ENCODE measurements around the gene ESRRA. TPM values are rescaled to one million over a fixed set of nuclear protein-coding genes. Genes with fewer than 3 reads are reported as not detected.
A peak's percentile ranks its signal among the peaks of the same experiment; 100 is the strongest.

The ESRRA gene
- total RNA-seq, 2 donors from 2014 or later = 33.4 to 46.0 TPM

DNA sequence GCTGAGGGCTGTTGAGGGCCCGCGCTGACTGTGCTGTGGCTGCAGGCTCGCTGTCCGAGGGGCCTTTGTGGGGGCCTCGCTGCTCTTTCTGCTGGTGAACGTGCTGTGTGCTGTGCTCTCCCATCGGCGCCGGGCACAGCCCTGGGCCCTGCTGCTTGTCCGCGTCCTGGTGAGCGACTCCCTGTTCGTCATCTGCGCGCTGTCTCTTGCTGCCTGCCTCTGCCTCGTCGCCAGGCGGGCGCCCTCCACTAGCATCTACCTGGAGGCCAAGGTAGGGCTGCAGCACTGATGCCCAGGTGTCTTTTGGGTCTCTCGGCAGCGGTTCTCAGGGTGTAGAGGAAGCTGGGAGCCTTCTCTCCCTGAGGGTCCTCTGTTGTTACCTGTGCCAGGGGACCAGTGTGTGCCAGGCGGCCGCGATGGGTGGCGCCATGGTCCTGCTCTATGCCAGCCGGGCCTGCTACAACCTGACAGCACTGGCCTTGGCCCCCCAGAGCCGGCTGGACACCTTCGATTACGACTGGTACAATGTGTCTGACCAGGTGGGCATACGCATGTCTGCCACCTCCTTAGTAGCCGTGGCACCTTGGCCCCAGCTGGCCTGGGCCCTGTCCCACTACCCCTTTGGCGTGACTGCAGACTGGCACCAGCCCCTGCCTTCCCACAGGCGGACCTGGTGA is 17.5 kb upstream of the ESRRA start:
- Histone ChIP-seq H3K4me3 (no peak overlapping the region), H3K4me1 (ENCODE audit: control insufficient read depth in 1 of 2, low read depth in 2 of 2) (peaks cover 33 to 48% of the 10 kb centered on the region in 2 donors), H3K27me3 (replicated peaks; ENCODE audit: insufficient read depth) (peaks cover 7% of the 10 kb centered on the region), H3K9me3 (no peaks in the 10 kb centered on the region), H3K27ac (no peak overlapping the region), H3K36me3 (no peaks in the 10 kb centered on the region)
- ATAC-seq (ENCODE audit: insufficient number of reproducible peaks, low FRiP score, low read depth) (no peak), DNase-seq (ENCODE audit: low spot score) (no peak)
- TF ChIP-seq, protein P1, sequence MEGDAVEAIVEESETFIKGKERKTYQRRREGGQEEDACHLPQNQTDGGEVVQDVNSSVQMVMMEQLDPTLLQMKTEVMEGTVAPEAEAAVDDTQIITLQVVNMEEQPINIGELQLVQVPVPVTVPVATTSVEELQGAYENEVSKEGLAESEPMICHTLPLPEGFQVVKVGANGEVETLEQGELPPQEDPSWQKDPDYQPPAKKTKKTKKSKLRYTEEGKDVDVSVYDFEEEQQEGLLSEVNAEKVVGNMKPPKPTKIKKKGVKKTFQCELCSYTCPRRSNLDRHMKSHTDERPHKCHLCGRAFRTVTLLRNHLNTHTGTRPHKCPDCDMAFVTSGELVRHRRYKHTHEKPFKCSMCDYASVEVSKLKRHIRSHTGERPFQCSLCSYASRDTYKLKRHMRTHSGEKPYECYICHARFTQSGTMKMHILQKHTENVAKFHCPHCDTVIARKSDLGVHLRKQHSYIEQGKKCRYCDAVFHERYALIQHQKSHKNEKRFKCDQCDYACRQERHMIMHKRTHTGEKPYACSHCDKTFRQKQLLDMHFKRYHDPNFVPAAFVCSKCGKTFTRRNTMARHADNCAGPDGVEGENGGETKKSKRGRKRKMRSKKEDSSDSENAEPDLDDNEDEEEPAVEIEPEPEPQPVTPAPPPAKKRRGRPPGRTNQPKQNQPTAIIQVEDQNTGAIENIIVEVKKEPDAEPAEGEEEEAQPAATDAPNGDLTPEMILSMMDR (IDR thresholded peaks at IDR 0.05) = no peak

DNA sequence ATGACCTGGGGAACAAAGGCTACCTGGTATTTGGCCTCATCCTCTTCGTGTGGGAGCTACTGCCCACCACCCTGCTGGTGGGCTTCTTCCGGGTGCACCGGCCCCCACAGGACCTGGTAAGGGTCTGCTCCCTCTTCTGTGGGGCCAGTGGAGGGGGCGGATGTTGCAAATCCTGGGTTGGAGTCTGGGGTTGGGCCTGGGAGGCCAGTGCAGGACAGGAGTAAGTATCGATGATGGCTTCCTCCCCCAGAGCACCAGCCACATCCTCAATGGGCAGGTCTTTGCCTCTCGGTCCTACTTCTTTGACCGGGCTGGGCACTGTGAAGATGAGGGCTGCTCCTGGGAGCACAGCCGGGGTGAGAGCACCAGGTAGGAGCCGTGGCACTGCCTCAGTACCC is 17.0 kb upstream of the ESRRA start:
- ATAC-seq (ENCODE audit: insufficient number of reproducible peaks, low FRiP score, low read depth) (no peak), DNase-seq (ENCODE audit: low spot score) (no peak)
- no peaks in the 10 kb centered on the region for H3K9me3 ChIP-seq
- H3K4me3 ChIP-seq = no peak overlapping the region
- peaks cover 28 to 44% of the 10 kb centered on the region in 2 donors for H3K4me1 ChIP-seq (ENCODE audit: control insufficient read depth in 1 of 2, low read depth in 2 of 2)
- TF ChIP-seq, protein P1 (IDR thresholded peaks at IDR 0.05) = no peak
- no peaks in the 10 kb centered on the region for H3K36me3 ChIP-seq
- no peak overlapping the region for H3K27ac ChIP-seq
- H3K27me3 ChIP-seq (replicated peaks; ENCODE audit: insufficient read depth) = peaks cover 11% of the 10 kb centered on the region

DNA sequence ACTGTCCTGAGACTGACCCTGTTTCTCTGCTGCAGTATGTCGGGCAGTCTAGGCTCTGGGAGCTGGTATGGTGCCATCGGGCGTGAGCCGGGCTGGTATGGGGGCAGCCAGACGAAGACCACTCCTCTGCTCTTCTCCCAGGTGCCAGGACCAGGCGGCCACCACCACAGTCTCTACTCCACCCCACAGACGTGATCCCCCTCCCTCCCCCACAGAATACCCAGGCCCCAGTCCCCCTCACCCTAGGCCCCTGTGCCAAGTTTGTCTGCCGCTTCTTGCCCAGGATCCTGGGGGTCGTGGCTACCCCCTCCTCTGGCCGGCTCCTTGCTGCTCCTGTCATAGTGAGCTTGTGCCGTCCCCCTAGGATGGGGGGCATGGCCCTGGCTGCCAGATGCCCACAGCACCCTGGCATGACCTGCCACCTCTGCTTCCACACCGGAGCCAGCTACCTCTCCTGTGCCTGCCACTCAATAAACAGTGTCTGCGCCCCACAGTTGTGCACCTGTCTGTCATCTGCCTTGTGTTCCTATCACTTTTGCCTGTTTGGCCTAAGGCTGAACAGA is 16.2 kb upstream of the ESRRA start:
- H3K36me3 ChIP-seq = no peaks in the 10 kb centered on the region
- DNase-seq (ENCODE audit: low spot score) (no peak), ATAC-seq (ENCODE audit: insufficient number of reproducible peaks, low FRiP score, low read depth) (no peak)
- H3K27ac ChIP-seq = no peak overlapping the region
- peaks cover 20 to 37% of the 10 kb centered on the region in 2 donors for H3K4me1 ChIP-seq (ENCODE audit: control insufficient read depth in 1 of 2, low read depth in 2 of 2)
- H3K9me3 ChIP-seq = no peaks in the 10 kb centered on the region
- H3K4me3 ChIP-seq = no peak overlapping the region
- peaks cover 11% of the 10 kb centered on the region for H3K27me3 ChIP-seq (replicated peaks; ENCODE audit: insufficient read depth)
- TF ChIP-seq, protein P1 (IDR thresholded peaks at IDR 0.05) = no peak

DNA sequence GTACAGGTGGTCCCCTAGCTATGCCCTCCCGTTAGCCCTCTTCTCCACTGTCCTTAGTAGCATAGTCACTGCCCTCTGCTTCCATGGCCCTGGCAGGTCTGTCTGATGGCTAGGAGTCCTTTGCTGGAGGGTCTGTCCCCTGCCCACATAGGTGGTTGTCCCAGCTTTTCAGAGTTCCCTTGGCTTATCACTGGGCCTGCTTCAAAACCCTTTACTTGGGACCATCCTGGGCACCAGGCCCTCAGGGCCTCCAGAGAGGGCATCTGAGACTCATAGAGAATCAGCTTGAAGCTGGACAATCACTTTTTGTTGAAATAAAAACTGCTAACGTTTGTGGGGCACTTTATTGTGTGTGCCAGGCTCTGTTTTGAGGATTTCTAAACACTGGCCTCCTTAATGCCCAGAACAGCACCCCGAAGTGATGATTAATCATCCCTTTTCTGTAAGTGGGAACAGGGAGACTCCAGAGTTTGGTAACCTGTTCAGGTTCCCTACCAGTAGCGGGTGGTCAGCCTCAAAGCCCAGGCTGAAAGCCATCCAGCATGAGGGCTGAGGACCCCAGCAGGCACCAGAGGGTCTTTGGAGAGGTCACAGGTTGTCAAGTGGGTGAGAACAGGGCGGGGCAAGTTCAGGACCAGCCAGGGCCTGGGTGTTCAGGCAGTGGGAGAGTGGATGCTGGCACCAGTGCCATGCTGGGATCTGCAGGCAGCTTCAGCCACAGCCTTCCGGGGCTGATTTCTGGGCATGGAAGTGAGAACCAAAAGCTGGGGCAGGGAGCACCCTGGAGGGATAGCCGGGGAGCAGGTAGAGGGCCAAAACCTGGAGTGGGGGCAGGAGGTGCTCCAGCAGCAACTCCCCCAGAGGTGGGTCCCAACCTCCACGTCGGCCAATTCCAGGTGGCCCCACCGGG is 14.7 kb upstream of the ESRRA start:
- Histone ChIP-seq H3K4me3 (no peak overlapping the region), H3K4me1 (ENCODE audit: control insufficient read depth in 1 of 2, low read depth in 2 of 2) (peaks cover 20 to 35% of the 10 kb centered on the region in 2 donors), H3K9me3 (no peaks in the 10 kb centered on the region), H3K27me3 (replicated peaks; ENCODE audit: insufficient read depth) (peaks cover 15% of the 10 kb centered on the region), H3K27ac (no peak overlapping the region), H3K36me3 (no peaks in the 10 kb centered on the region)
- DNase-seq (ENCODE audit: low spot score) (no peak), ATAC-seq (ENCODE audit: insufficient number of reproducible peaks, low FRiP score, low read depth) (no peak)
- TF ChIP-seq, protein P1 (IDR thresholded peaks at IDR 0.05) = no peak

DNA sequence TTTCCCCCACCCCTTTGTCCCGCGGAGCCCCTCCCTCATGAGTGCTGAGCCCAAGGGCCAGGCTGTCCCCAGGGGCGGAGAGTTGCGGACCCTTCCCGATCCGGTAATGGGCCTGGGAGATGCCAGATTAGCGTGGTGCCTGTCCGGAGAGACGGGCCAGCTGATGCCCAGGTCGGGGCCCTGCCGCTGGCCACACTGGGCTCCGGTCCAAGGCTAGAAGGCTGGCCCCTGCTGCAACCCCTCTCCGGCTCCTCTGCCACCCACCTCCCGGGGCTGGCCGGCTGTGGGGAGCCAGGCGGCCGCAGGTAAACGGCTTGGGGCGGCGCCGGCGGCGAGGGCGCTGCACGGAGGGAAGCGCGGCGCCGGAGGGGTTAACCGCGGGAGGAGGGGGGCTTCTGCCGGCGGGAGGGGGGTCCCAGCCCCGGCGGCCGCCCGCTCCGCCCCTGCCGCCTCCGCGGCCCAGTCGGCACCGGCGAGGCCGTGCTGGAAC is 14.0 kb upstream of the ESRRA start, which contains the start of gene KCNK4:
KCNK4 (plus strand) TSS at position 41 of the 490 bp plus-strand sequence. CDS start 1,717 bp downstream, outside the sequence.
- Histone ChIP-seq H3K4me3 (peak within 1 kb of the TSS; percentile 61), H3K36me3 (no peaks in the 10 kb centered on the region)

More for the DNA sequence above, 14.0 kb upstream of the ESRRA start, which contains the start of gene KCNK4:
- DNase-seq (ENCODE audit: low spot score) (no peak), ATAC-seq (ENCODE audit: insufficient number of reproducible peaks, low FRiP score, low read depth) (no peak)
- peaks cover 15 to 30% of the 10 kb centered on the region in 2 donors for H3K4me1 ChIP-seq (ENCODE audit: control insufficient read depth in 1 of 2, low read depth in 2 of 2)
- no peaks in the 10 kb centered on the region for H3K9me3 ChIP-seq
- peaks cover 16% of the 10 kb centered on the region for H3K27me3 ChIP-seq (replicated peaks; ENCODE audit: insufficient read depth)
- H3K27ac ChIP-seq = no peak within 1 kb of the TSS
- TF ChIP-seq, protein P1 (IDR thresholded peaks at IDR 0.05) = no peak

All from thoracic aorta (tissue), 2 donors.